Measurements from ENCODE around the gene ACTN4.

The ACTN4 gene

GRCh38 chr19:38695832-38696728 is 48.6 kb downstream of the ACTN4 start:
- no peak for DNase-seq (ENCODE audit: low read depth in 2 of 2)

- DNase-seq (ENCODE audit: low read depth in 2 of 2), result no peak
Observed at GRCh38 chr19:38696729-38697055, 49.2 kb downstream of the ACTN4 start.

GRCh38 chr19:38697197-38697596 is 49.7 kb downstream of the ACTN4 start:
- DNase-seq (ENCODE audit: low read depth in 2 of 2), result no peak

- DNase-seq (ENCODE audit: low read depth in 2 of 2), result no peak
Observed at GRCh38 chr19:38697641-38698071, 50.2 kb downstream of the ACTN4 start.

- no peak for DNase-seq (ENCODE audit: low read depth in 2 of 2)
Observed at GRCh38 chr19:38698225-38699026, 51.0 kb downstream of the ACTN4 start.

GRCh38 chr19:38699027-38699346 is 51.5 kb downstream of the ACTN4 start:
- no peak for DNase-seq (ENCODE audit: low read depth in 2 of 2)

- DNase-seq (ENCODE audit: low read depth in 2 of 2), result no peak
Observed at GRCh38 chr19:38699647-38700349, 52.3 kb downstream of the ACTN4 start.

- no peak for DNase-seq (ENCODE audit: low read depth in 2 of 2)
Observed at GRCh38 chr19:38700350-38700901, 53.0 kb downstream of the ACTN4 start.

- DNase-seq (ENCODE audit: low read depth in 2 of 2), result no peak
Observed at GRCh38 chr19:38700902-38701454, 53.5 kb downstream of the ACTN4 start.

- no peak for DNase-seq (ENCODE audit: low read depth in 2 of 2)
Observed at GRCh38 chr19:38701455-38702063, 54.1 kb downstream of the ACTN4 start.

- no peak for DNase-seq (ENCODE audit: low read depth in 2 of 2)
Observed at GRCh38 chr19:38702278-38702677, 54.8 kb downstream of the ACTN4 start.

GRCh38 chr19:38703509-38703908 is 56.1 kb downstream of the ACTN4 start:
- no peak for DNase-seq (ENCODE audit: low read depth in 2 of 2)

GRCh38 chr19:38704488-38705026 is 57.1 kb downstream of the ACTN4 start:
- DNase-seq (ENCODE audit: low read depth in 2 of 2), result no peak

GRCh38 chr19:38705197-38706019 is 58.0 kb downstream of the ACTN4 start:
- DNase-seq (ENCODE audit: low read depth in 2 of 2), result no peak

GRCh38 chr19:38706792-38707511 is 59.5 kb downstream of the ACTN4 start:
- DNase-seq (ENCODE audit: low read depth in 2 of 2), result no peak

GRCh38 chr19:38707512-38708114 is 60.2 kb downstream of the ACTN4 start:
- no peak for DNase-seq (ENCODE audit: low read depth in 2 of 2)

- DNase-seq (ENCODE audit: low read depth in 2 of 2), result no peak
Observed at GRCh38 chr19:38708413-38709024, 61.1 kb downstream of the ACTN4 start.

GRCh38 chr19:38709119-38709518 is 61.7 kb downstream of the ACTN4 start:
- no peak for DNase-seq (ENCODE audit: low read depth in 2 of 2)

Measured in stimulated activated CD8-positive, alpha-beta memory T cell treated with anti-CD3 and anti-CD28 coated beads, Interleukin-7, amount 100 ng/mL, for 1 hour (primary cell).